Mammary epithelial cell (primary cell): ENCODE measurements around the gene TRIM7.

ENCODE experiments used
- CTCF ChIP-seq, 2 donors: IDR thresholded peaks in 1 of 2; conservative IDR thresholded peaks in 1 of 2; 2 replicates each; pipeline ENCODE4 v1.5.1; 2011 to 2012; ENCODE audit warnings: inconsistent platforms in 2 of 2, low read length in 2 of 2, mild to moderate bottlenecking in 2 of 2, control low read depth in 1 of 2, low read depth in 1 of 2; ENCODE audit not compliant: insufficient read depth in 1 of 2; ENCODE audit errors: extremely low read depth in 1 of 2
- EZH2 ChIP-seq: IDR thresholded peaks from 2 replicates; pipeline ENCODE4 v1.6.1; 2012; ENCODE audit warnings: low read length, inconsistent platforms, borderline replicate concordance

- TF ChIP-seq CTCF (conservative IDR thresholded peaks at IDR 0.05 in 1 of 2, IDR thresholded peaks at IDR 0.05 in 1 of 2; ENCODE audit: extremely low read depth in 1 of 2, insufficient read depth in 1 of 2, low read depth in 1 of 2, low read length in 2 of 2), result no peak
- no peak for TF ChIP-seq EZH2
Measured at GRCh38 chr5:181236471-181236870, 31.5 kb upstream of the TRIM7 start.
